Measurements from ENCODE around the gene MLLT11.

The MLLT11 gene, protein sequence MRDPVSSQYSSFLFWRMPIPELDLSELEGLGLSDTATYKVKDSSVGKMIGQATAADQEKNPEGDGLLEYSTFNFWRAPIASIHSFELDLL

GRCh38 chr1:151060007-151060656 lies at the start of gene MLLT11:
MLLT11 (plus strand) TSS chr1:151060397; CDS start chr1:151067225, 6,828 bp downstream.
- peak; percentile 55 to 64 for DNase-seq (ENCODE audit: low read depth in 1 of 2, low spot score in 1 of 2)
- TF ChIP-seq JUND (IDR thresholded peaks at IDR 0.05; ENCODE audit: low read depth), result no peak
- in situ Hi-C loops (cut with HindIII; ENCODE audit: low pct_unique_long_range_greater_than_20kb, low sequenced_read_pairs), result no loop called here

DNA sequence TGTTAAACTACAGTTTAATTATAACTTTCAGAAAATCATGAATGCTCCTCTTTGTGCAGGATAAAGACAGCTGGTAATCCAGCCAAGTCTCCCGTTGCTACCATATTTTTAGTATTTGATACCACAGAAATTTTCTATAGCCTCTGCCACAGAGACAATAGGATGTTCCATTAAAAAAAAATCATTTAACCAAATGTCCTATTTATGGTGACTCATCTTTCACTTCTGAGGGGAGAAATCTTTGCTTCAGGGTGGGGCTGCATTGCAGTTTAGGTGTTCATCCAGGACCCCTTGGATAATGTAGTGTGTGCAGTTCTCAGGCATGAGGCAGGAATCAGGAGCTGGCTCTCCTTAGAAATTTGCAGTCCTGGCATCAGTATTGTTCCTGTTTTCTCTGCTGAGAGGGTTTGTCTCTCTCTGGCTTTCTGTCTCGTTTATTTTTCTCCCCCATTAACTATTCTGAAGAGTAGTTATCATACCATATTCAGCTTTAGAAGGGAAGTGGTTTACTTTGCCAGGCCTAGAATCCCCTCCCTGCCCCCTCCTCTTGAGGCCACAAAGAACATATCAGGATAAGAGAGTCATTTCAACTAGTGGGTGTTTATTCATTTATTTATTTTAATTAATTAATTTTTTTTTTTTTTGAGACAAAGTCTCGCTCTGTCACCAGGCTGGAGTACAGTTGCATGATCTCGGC lies 48.9 kb upstream of the MLLT11 start:
- no peak for DNase-seq (ENCODE audit: low read depth in 1 of 2, low spot score in 1 of 2)
- in situ Hi-C loops (cut with HindIII; ENCODE audit: low pct_unique_long_range_greater_than_20kb, low sequenced_read_pairs), result no loop called here
- TF ChIP-seq JUND (IDR thresholded peaks at IDR 0.05; ENCODE audit: low read depth), result no peak

DNA sequence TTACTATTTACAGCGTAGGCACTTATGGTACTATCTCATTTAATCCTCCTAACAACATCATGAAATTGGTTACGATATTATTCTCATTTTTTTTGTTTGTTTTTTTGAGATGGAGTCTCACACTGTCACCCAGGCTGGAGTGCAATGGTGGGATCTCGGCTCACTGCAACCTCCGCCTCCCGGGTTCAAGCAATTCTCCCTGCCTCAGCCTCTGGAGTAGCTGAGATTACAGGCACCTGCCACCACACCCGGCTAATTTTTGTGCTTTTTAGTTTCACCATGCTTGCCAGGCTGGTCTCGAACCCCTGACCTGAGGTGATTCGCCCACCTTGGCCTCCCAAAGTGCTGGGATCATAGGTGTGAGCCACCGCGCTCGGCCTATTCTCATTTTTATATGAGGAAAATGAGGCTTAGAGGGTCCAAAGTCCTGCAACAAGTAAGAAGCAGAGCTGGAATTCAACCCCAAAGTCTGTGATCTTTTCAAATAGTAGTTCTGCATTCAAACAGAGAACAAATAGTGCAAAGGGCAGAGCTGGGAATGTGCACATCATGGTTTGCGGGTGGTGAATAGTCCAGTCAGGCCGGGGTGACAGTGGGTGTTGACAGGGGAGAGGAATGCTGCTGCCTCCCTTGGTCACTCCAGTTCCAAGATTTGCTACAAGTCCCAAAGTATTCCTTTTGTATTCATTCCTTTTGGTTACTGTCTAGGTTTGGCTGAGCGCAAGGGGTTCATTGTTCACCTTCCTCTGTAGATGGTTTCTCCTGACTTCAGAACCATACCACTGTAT lies 47.3 kb upstream of the MLLT11 start:
- in situ Hi-C loops (cut with HindIII; ENCODE audit: low pct_unique_long_range_greater_than_20kb, low sequenced_read_pairs), result no loop called here
- DNase-seq (ENCODE audit: low read depth in 1 of 2, low spot score in 1 of 2), result no peak
- TF ChIP-seq JUND (IDR thresholded peaks at IDR 0.05; ENCODE audit: low read depth), result no peak

DNA sequence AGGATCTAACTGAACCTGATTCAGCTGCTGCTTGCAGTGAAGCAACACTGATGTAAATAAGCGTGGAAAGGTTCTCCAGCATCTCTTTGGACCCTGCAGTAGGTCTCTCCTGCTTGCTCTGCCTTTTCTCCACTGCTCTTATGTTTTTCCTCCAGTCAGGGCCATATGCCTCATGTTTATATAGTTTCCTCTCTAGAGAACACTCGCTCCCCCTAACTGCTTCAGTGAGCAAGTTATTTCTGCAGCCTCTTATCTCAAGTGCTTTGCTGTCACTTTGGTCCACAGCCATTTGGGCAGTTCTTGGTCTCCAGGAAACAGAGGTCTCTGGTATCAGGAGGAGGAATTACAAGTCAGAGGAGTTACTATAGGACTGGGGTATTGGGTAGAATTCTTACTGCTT lies 46.7 kb upstream of the MLLT11 start:
- in situ Hi-C loops (cut with HindIII; ENCODE audit: low pct_unique_long_range_greater_than_20kb, low sequenced_read_pairs), result no loop called here
- TF ChIP-seq JUND (IDR thresholded peaks at IDR 0.05; ENCODE audit: low read depth), result no peak
- no peak for DNase-seq (ENCODE audit: low read depth in 1 of 2, low spot score in 1 of 2)

- no peak for TF ChIP-seq JUND (IDR thresholded peaks at IDR 0.05; ENCODE audit: low read depth)
- in situ Hi-C loops (cut with HindIII; ENCODE audit: low pct_unique_long_range_greater_than_20kb, low sequenced_read_pairs), result no loop called here
- peak; percentile 82 to 86 for DNase-seq (ENCODE audit: low read depth in 1 of 2, low spot score in 1 of 2)
Measured at GRCh38 chr1:151024540-151025146, 35.6 kb upstream of the MLLT11 start.

DNA sequence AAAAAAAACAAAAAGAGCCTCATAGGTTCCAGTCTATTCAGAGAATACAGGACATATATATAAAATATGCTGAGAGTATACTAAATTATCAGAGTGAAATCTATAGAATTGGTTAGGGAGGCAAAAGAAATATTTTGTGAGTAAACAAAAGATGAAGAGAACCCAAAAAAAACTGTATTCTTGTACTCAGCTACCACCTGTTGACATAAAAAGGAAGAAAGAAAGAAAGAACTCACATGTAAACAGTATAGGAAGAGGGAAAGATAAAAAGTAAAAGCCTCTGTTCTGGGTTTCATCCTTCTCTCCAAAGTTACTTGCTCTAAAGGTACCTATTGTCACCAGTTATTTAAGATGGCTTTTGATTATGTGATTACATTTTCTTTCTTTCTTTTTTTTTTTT lies 33.7 kb upstream of the MLLT11 start:
- in situ Hi-C loops (cut with HindIII; ENCODE audit: low pct_unique_long_range_greater_than_20kb, low sequenced_read_pairs), result no loop called here
- no peak for TF ChIP-seq JUND (IDR thresholded peaks at IDR 0.05; ENCODE audit: low read depth)
- no peak for DNase-seq (ENCODE audit: low read depth in 1 of 2, low spot score in 1 of 2)

- TF ChIP-seq JUND (IDR thresholded peaks at IDR 0.05; ENCODE audit: low read depth), result no peak
- DNase-seq (ENCODE audit: low read depth in 1 of 2, low spot score in 1 of 2), result no peak
- in situ Hi-C loops (cut with HindIII; ENCODE audit: low pct_unique_long_range_greater_than_20kb, low sequenced_read_pairs), result no loop called here
Measured at GRCh38 chr1:151032164-151032563, 28.0 kb upstream of the MLLT11 start.

- no peak for DNase-seq (ENCODE audit: low read depth in 1 of 2, low spot score in 1 of 2)
- in situ Hi-C loops (cut with HindIII; ENCODE audit: low pct_unique_long_range_greater_than_20kb, low sequenced_read_pairs), result no loop called here
- TF ChIP-seq JUND (IDR thresholded peaks at IDR 0.05; ENCODE audit: low read depth), result no peak
Measured at GRCh38 chr1:151035167-151035566, 25.0 kb upstream of the MLLT11 start.

DNA sequence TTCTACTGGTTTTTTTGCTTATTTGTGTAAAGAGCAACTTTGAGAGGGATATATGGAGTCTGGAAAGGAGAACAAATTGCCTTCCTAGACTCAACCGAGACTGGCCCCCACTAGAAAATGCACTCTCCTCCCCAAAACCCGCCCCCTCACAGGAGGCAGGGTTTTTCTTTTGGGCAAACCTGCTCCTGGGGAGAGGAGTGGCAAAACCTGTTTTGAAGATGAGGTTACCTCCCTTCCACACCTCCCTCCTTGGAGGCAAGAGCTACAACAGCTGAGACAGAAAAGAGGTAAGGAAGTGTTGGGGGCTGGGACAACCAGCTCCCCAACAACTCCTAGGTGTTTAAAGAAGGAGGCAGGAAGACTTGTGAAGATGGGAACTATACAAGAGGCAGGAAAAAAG lies 23.8 kb upstream of the MLLT11 start, which contains the start of gene BNIPL:
Gene BNIPL, plus strand, starts transcription at position 231 of the 400 bp plus-strand sequence. Its CDS starts 140 bp downstream, at position 371.
- TF ChIP-seq JUND (IDR thresholded peaks at IDR 0.05; ENCODE audit: low read depth), result no peak
- peak; percentile 80 to 93 for DNase-seq (ENCODE audit: low read depth in 1 of 2, low spot score in 1 of 2)
- in situ Hi-C loops (cut with HindIII; ENCODE audit: low pct_unique_long_range_greater_than_20kb, low sequenced_read_pairs), result no loop called here

- DNase-seq (ENCODE audit: low read depth in 1 of 2, low spot score in 1 of 2), result peak; percentile 51 to 62
- in situ Hi-C loops (cut with HindIII; ENCODE audit: low pct_unique_long_range_greater_than_20kb, low sequenced_read_pairs), result no loop called here
- TF ChIP-seq JUND (IDR thresholded peaks at IDR 0.05; ENCODE audit: low read depth), result no peak
Measured at GRCh38 chr1:151037032-151037431, 23.2 kb upstream of the MLLT11 start.

- in situ Hi-C loops (cut with HindIII; ENCODE audit: low pct_unique_long_range_greater_than_20kb, low sequenced_read_pairs), result no loop called here
- no peak for DNase-seq (ENCODE audit: low read depth in 1 of 2, low spot score in 1 of 2)
- no peak for TF ChIP-seq JUND (IDR thresholded peaks at IDR 0.05; ENCODE audit: low read depth)
Measured at GRCh38 chr1:151039521-151039920, 20.7 kb upstream of the MLLT11 start.

DNA sequence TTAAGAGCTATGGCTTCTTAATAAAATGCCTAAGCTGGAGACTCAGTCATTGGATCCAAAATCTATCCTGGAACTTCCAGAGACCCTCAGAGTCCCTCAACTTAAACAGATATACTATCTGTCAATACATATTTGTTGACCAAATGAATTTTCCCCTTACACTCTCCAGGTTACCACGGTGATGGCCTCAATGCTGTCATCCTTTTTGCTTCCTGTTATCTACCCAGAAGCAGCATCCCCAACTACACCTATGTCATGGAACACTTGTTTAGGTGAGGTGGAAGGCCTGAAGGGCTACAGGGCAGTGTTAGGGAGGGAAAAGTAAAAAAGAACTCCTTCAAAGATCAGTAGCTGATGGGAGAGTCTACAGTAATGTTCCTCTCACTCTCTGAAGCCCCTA lies 17.0 kb upstream of the MLLT11 start:
- in situ Hi-C loops (cut with HindIII; ENCODE audit: low pct_unique_long_range_greater_than_20kb, low sequenced_read_pairs), result no loop called here
- no peak for TF ChIP-seq JUND (IDR thresholded peaks at IDR 0.05; ENCODE audit: low read depth)

More for the DNA sequence above, 17.0 kb upstream of the MLLT11 start:
- DNase-seq (ENCODE audit: low read depth in 1 of 2, low spot score in 1 of 2), result no peak
